Uterus (tissue), 4 donors: Measurements from ENCODE around the gene TUBB. TPM values are rescaled to one million over a fixed set of nuclear protein-coding genes. Genes with fewer than 3 reads are reported as not detected.

Experiments used
- DNase-seq, 2 donors: peaks; one replicate each; pipeline ENCODE4 v3.0.0-alpha.2; 2019 to 2020
- H3K27ac ChIP-seq, 2 donors: fragments of 200-600 bp; sonication (generic); 1 replicate in 1 of 2; 2 replicates in 1 of 2; pipeline ENCODE4 v1.5.1; 2016 to 2018
- H3K27me3 ChIP-seq, 2 donors: fragments of 200-600 bp; sonication (generic); one replicate each; pipeline ENCODE4 v1.5.1; 2018 to 2019; ENCODE audit warnings: control low read depth in 1 of 2
- H3K36me3 ChIP-seq, 2 donors: fragments of 200-600 bp; sonication (generic); one replicate each; pipeline ENCODE4 v1.5.1; 2019; ENCODE audit warnings: control low read depth in 1 of 2
- H3K4me1 ChIP-seq, 2 donors: fragments of 200-600 bp; sonication (generic); one replicate each; pipeline ENCODE4 v1.5.1; 2018 to 2019; ENCODE audit warnings: control low read depth in 1 of 2
- H3K4me3 ChIP-seq, 2 donors: fragments of 200-600 bp; sonication (generic); 1 replicate in 1 of 2; 2 replicates in 1 of 2; pipeline ENCODE4 v1.5.1; 2018 to 2019; ENCODE audit warnings: mild to moderate bottlenecking in 1 of 2
- H3K9me3 ChIP-seq, 2 donors: fragments of 200-600 bp; sonication (generic); one replicate each; pipeline ENCODE4 v1.5.1; 2019; ENCODE audit warnings: control low read depth in 1 of 2
- POLR2A ChIP-seq, 2 donors: fragments of 450-650 bp; IDR thresholded peaks; one replicate each; pipeline ENCODE4 v1.6.1; 2016; ENCODE audit warnings: antibody characterized with exemption in 2 of 2, mild to moderate bottlenecking in 1 of 2, moderate library complexity in 1 of 2
- intact Hi-C: fragments of 100-400 bp; cut with DNase I; formaldehyde crosslinking; loops from one replicate; pipeline ENCODE4 v1.15.1; 2023; ENCODE audit warnings: low total_unique reads
- small RNA-seq: library from RNA; depleted of rRNA; stranded (forward); fragments of <200 nt; gene quantifications from one replicate; pipeline ENCODE3, GENCODE V24; 2016
- total RNA-seq, 4 donors: library from RNA; depleted of rRNA in 3 of 4; stranded (reverse); fragments of >200 nt in 3 of 4; gene quantifications; one replicate each; pipeline versions ENCODE4 v1.1.0 to v1.2.4, GENCODE V29; 2014 to 2023
- TF ChIP-seq, protein P1 (sequence below), 4 experiments: fragments of 200-600 bp in 2 of 4; fragments of 450-650 bp in 2 of 4; sonication (generic) in 2 of 4; IDR thresholded peaks; one replicate each; pipeline ENCODE4 v1.5.1; 2016 to 2019; ENCODE audit warnings: antibody characterized with exemption in 4 of 4, mild to moderate bottlenecking in 2 of 4, moderate library complexity in 1 of 4
- donor health status: DM: yes; HTN: yes; CAD: no.

TUBB gene
- total RNA-seq, 4 donors from 2014 or later = 130 to 426 (median 290) TPM

DNA sequence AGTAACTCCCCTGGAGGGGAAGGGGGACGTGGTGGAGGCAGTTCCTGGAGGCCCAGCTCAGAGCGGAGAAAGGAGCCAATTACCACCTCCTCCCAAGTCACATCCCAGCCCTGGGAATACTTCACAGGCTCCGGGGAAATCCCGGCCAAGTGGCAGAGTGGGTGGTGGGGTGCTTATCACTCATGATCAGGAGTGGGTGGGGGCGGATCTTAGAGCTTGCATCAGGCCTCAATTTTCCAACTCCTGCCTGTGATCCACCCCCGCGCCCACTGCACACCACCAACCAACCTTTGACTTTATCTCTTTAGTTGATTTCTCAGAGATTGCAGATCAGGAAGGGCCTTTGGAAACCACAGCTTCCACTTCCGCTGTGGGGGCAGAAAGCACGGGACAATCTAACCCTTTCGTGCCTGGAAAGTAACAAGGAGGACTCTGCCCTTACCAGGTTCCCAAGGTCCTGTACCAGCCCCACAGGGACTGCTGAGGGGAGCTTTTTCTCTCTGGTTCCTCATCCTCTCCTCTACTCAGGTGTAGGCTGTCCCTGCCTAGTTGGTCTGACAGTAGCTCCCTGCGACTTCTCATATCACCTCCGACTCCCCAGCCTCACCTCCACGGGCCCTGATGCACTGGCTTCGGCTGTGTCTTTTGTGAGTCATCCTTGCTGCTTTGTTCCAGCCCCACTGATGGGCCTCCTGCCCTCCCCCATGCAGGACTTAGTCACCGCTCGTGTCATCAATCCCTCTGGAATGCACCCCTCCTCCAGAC is 49.1 kb downstream of the TUBB start:
- peak; percentile 83 to 88 for DNase-seq
- TF ChIP-seq, protein P1, sequence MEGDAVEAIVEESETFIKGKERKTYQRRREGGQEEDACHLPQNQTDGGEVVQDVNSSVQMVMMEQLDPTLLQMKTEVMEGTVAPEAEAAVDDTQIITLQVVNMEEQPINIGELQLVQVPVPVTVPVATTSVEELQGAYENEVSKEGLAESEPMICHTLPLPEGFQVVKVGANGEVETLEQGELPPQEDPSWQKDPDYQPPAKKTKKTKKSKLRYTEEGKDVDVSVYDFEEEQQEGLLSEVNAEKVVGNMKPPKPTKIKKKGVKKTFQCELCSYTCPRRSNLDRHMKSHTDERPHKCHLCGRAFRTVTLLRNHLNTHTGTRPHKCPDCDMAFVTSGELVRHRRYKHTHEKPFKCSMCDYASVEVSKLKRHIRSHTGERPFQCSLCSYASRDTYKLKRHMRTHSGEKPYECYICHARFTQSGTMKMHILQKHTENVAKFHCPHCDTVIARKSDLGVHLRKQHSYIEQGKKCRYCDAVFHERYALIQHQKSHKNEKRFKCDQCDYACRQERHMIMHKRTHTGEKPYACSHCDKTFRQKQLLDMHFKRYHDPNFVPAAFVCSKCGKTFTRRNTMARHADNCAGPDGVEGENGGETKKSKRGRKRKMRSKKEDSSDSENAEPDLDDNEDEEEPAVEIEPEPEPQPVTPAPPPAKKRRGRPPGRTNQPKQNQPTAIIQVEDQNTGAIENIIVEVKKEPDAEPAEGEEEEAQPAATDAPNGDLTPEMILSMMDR (IDR thresholded peaks at IDR 0.05) = no peak
- no peak for TF ChIP-seq POLR2A (IDR thresholded peaks at IDR 0.05)
- peak overlapping the region; percentile 88 to 89 for H3K27ac ChIP-seq
- H3K4me3 ChIP-seq = no peak overlapping the region
- H3K27me3 ChIP-seq = no peaks in the 10 kb centered on the region
- intact Hi-C loops = loop anchor here (5.0 kb wide), 1 partner anchor 933 kb away; the partner anchor contains the start of gene ABHD16A
- H3K9me3 ChIP-seq = no peaks in the 10 kb centered on the region
- H3K36me3 ChIP-seq = no peaks in the 10 kb centered on the region
- H3K4me1 ChIP-seq = peaks cover 3 to 11% of the 10 kb centered on the region in 2 donors

GRCh38 chr6:30769853-30770524 is 49.8 kb downstream of the TUBB start:
- peaks cover 3 to 11% of the 10 kb centered on the region in 2 donors for H3K4me1 ChIP-seq
- intact Hi-C loops = loop anchor here (5.0 kb wide), 1 partner anchor 932 kb away; the partner anchor contains the start of gene ABHD16A
- DNase-seq = no peak
- TF ChIP-seq POLR2A (IDR thresholded peaks at IDR 0.05) = no peak
- TF ChIP-seq, protein P1 (IDR thresholded peaks at IDR 0.05) = no peak
- no peaks in the 10 kb centered on the region for H3K9me3 ChIP-seq
- H3K27ac ChIP-seq = peak overlapping the region; percentile 88 to 89
- H3K4me3 ChIP-seq = no peak overlapping the region
- no peaks in the 10 kb centered on the region for H3K27me3 ChIP-seq
- no peaks in the 10 kb centered on the region for H3K36me3 ChIP-seq

DNA sequence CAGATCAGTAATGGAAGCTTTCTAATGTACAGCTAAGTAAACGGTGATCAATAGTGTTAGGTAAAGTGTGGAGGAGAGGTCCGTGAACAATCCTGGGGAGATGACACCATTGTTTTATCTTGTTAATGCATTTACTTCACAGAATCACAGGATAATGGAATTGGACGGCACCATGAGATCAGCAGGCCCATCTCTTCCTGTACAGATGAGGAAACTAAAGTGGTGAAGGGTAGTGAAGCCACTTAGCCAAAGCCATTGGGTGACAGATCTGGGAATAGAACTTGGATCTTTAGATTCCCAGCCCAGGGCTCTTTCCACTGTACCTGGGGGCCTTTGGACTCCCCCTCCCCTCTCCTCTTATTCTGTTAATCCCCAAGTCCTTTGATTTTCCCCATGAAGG is 50.4 kb downstream of the TUBB start:
- Histone ChIP-seq H3K4me3 (no peak overlapping the region), H3K36me3 (no peaks in the 10 kb centered on the region), H3K9me3 (no peaks in the 10 kb centered on the region), H3K27ac (peak overlapping the region; percentile 88 to 89), H3K4me1 (peaks cover 3 to 11% of the 10 kb centered on the region in 2 donors), H3K27me3 (no peaks in the 10 kb centered on the region)
- TF ChIP-seq, protein P1 (IDR thresholded peaks at IDR 0.05) = no peak
- intact Hi-C loops = no loop called here
- DNase-seq = no peak

DNA sequence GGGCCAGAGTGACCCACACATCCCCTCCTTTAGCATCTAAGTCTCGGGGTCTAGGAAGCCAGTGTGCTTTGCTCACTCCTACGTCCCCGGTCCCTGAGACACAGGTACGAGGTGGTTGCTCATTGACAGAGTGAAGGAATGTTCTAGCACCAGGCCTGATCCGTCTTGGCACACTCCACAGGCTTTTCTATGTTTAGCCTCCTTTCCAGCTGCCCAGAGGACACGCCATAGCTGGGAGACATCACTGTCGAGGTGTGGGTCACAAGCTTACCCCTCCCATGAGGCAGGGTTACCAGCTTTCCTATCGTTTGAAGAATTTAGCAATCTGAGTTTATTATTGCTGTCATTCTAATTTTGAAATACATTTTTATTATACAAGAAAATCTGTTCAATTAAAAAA is 54.5 kb downstream of the TUBB start:
- no peaks in the 10 kb centered on the region for H3K9me3 ChIP-seq
- H3K27ac ChIP-seq = peak overlapping the region in 1 of 2 donors; percentile 22
- DNase-seq = no peak
- intact Hi-C loops = no loop called here
- no peak overlapping the region for H3K4me3 ChIP-seq
- TF ChIP-seq, protein P1 (IDR thresholded peaks at IDR 0.05) = no peak
- no peak for TF ChIP-seq POLR2A (IDR thresholded peaks at IDR 0.05)
- H3K27me3 ChIP-seq = no peaks in the 10 kb centered on the region
- H3K4me1 ChIP-seq = peaks cover 3 to 9% of the 10 kb centered on the region in 2 donors
- H3K36me3 ChIP-seq = no peaks in the 10 kb centered on the region

Small RNA genes within 50 kb of the gene (small RNA-seq; reads per million reads assigned to genes)
- gene RF00019 (not detected), gene RN7SL353P (not detected)

Other genes with a start within 250 kb of the TUBB start
- gene HLA-E, start 230.8 kb upstream of the TUBB start, total RNA-seq = 100 to 1,000 TPM; 207 to 628 (median 416) TPM
- gene GNL1, start 163.9 kb upstream of the TUBB start, total RNA-seq = 100 to 1,000 TPM in 2 of 4 donors, 10 to 100 TPM in 1, 1 to 10 TPM in 1; 7.2 to 150 (median 79.5) TPM
- 10 to 100 TPM in 2 of 4 donors, 1 to 10 TPM in 2; 4.4 to 23.0 (median 16.2) TPM for gene PRR3, start 163.1 kb upstream of the TUBB start, total RNA-seq
- gene ABCF1, start 148.9 kb upstream of the TUBB start, total RNA-seq = 10 to 100 TPM; 17.4 to 48.6 (median 28.9) TPM
- gene PPP1R10, start 103.1 kb upstream of the TUBB start, total RNA-seq = 10 to 100 TPM; 24.1 to 86.0 (median 40.2) TPM
- 10 to 100 TPM; 15.1 to 45.5 (median 36.7) TPM for gene MRPS18B, start 102.5 kb upstream of the TUBB start, total RNA-seq
- gene ATAT1, start 93.5 kb upstream of the TUBB start, total RNA-seq = 10 to 100 TPM in 2 of 4 donors, 1 to 10 TPM in 1, not detected in 1; 8.5 to 10.2 (median 10.1) TPM
- gene C6orf136, start 73.2 kb upstream of the TUBB start, total RNA-seq = 10 to 100 TPM in 1 of 4 donors, 1 to 10 TPM in 3; 5.6 to 22.2 (median 7.7) TPM
- 10 to 100 TPM in 2 of 4 donors, 1 to 10 TPM in 2; 3.2 to 31.8 (median 16.3) TPM for gene DHX16, start 47.3 kb upstream of the TUBB start, total RNA-seq
- gene PPP1R18, start 33.7 kb upstream of the TUBB start, total RNA-seq = 100 to 1,000 TPM in 1 of 4 donors, 10 to 100 TPM in 3; 15.4 to 114 (median 18.2) TPM
- gene NRM, start 29.4 kb upstream of the TUBB start, total RNA-seq = 10 to 100 TPM in 1 of 4 donors, 1 to 10 TPM in 2, under 1 TPM in 1; 0.59 to 29.3 (median 5.4) TPM
- gene MDC1, start 3.1 kb upstream of the TUBB start, total RNA-seq = 10 to 100 TPM in 2 of 4 donors, 1 to 10 TPM in 2; 3.1 to 61.9 (median 10.2) TPM
- gene FLOT1, start 22.3 kb downstream of the TUBB start, total RNA-seq = 100 to 1,000 TPM in 1 of 4 donors, 10 to 100 TPM in 3; 47.1 to 155 (median 64.6) TPM
- 10 to 100 TPM in 2 of 4 donors, 1 to 10 TPM in 1, under 1 TPM in 1; 0.88 to 23.8 (median 10.4) TPM for gene IER3, start 24.2 kb downstream of the TUBB start, total RNA-seq
- 10 to 100 TPM in 2 of 4 donors, 1 to 10 TPM in 2; 2.1 to 74.1 (median 30.3) TPM for gene DDR1, start 164.2 kb downstream of the TUBB start, total RNA-seq
- gene GTF2H4, start 187.9 kb downstream of the TUBB start, total RNA-seq = 10 to 100 TPM in 3 of 4 donors, not detected in 1; 27.4 to 96.6 (median 65.2) TPM
- 10 to 100 TPM; 12.6 to 34.2 (median 22.4) TPM for gene VARS2, start 193.9 kb downstream of the TUBB start, total RNA-seq
- gene SFTA2, start 211.8 kb downstream of the TUBB start, total RNA-seq = 1 to 10 TPM in 1 of 4 donors, not detected in 3; 1.1 TPM
- under 1 TPM in 1 of 4 donors, not detected in 3; under 0.01 TPM for gene MUCL3, start 220.6 kb downstream of the TUBB start, total RNA-seq